GM12891 (cell line): ENCODE results near the gene HDAC4.

Experiments
- DNase-seq: peaks from one replicate; pipeline ENCODE4 v3.0.0; 2011; ENCODE audit warnings: low spot score; ENCODE audit not compliant: insufficient read length
- FAIRE-seq: peaks from 2 replicates; lab custom pipeline; 2011; peaks lifted over from hg19 to GRCh38; lab: Jason Lieb, UNC
- PAX5 ChIP-seq: IDR thresholded peaks from 2 replicates; pipeline ENCODE4 v1.6.1; 2011; ENCODE audit warnings: low read length, moderate library complexity, mild to moderate bottlenecking; ENCODE audit not compliant: insufficient read depth, severe bottlenecking
- POLR2A ChIP-seq: IDR thresholded peaks from 2 replicates; pipeline ENCODE4 v1.6.1; 2011; ENCODE audit warnings: low read depth, low read length, control low read depth
- POLR2AphosphoS5 ChIP-seq: IDR thresholded peaks from 2 replicates; pipeline ENCODE4 v1.6.1; 2011; ENCODE audit warnings: low read depth, low read length, control low read depth
- POU2F2 ChIP-seq: IDR thresholded peaks from 2 replicates; pipeline ENCODE4 v1.6.1; 2011; ENCODE audit warnings: low read depth, mild to moderate bottlenecking, control low read depth, low read length, moderate library complexity
- SPI1 ChIP-seq: IDR thresholded peaks from 2 replicates; pipeline ENCODE4 v1.6.1; 2011; ENCODE audit warnings: low read depth, low read length, control low read depth
- TAF1 ChIP-seq: IDR thresholded peaks from 2 replicates; pipeline ENCODE4 v1.6.1; 2011; ENCODE audit warnings: low read depth, low read length, control low read depth

HDAC4 gene

GRCh38 chr2:239278941-239279365, 121.9 kb downstream of the HDAC4 start:
- no peak for FAIRE-seq
- DNase-seq = no peak
- TF ChIP-seq POLR2AphosphoS5 (no peak), TAF1 (no peak)

- TF ChIP-seq POLR2AphosphoS5 = no peak
- DNase-seq (no peak), FAIRE-seq (no peak)
These were observed 122.5 kb downstream of the HDAC4 start for GRCh38 chr2:239278361-239278760.

- no peak for DNase-seq
- TF ChIP-seq PAX5 = no peak
- no peak for TF ChIP-seq POU2F2
- no peak for TF ChIP-seq SPI1
- TF ChIP-seq POLR2AphosphoS5 = no peak
- no peak for TF ChIP-seq POLR2A
- TF ChIP-seq TAF1 = no peak
- no peak for FAIRE-seq
These were observed 123.3 kb downstream of the HDAC4 start for GRCh38 chr2:239277401-239278085.

GRCh38 chr2:239276851-239277250, 124.0 kb downstream of the HDAC4 start:
- DNase-seq (no peak), FAIRE-seq (no peak)
- no peak for TF ChIP-seq POU2F2
- no peak for TF ChIP-seq POLR2AphosphoS5
- TF ChIP-seq SPI1 = no peak
- no peak for TF ChIP-seq TAF1

GRCh38 chr2:239275847-239276831, 124.7 kb downstream of the HDAC4 start:
- FAIRE-seq (no peak), DNase-seq (no peak)
- TF ChIP-seq PAX5 (no peak), POU2F2 (no peak), TAF1 (no peak), POLR2AphosphoS5 (no peak), SPI1 (no peak), POLR2A (no peak)

GRCh38 chr2:239275044-239275685, 125.7 kb downstream of the HDAC4 start:
- DNase-seq (no peak), FAIRE-seq (no peak)
- TF ChIP-seq POLR2AphosphoS5 = no peak

GRCh38 chr2:239274391-239275043, 126.3 kb downstream of the HDAC4 start:
- no peak for DNase-seq
- no peak for FAIRE-seq
- TF ChIP-seq TAF1 (no peak), PAX5 (no peak), POLR2AphosphoS5 (no peak), POLR2A (no peak), POU2F2 (no peak), SPI1 (no peak)

GRCh38 chr2:239273280-239274234, 127.3 kb downstream of the HDAC4 start:
- TF ChIP-seq POLR2AphosphoS5 (no peak), PAX5 (no peak), POU2F2 (no peak), SPI1 (peak; percentile 28; the same call in 1 of the 2 replicates)
- FAIRE-seq = no peak
- DNase-seq = no peak

GRCh38 chr2:239272626-239273025, 128.2 kb downstream of the HDAC4 start:
- no peak for TF ChIP-seq PAX5
- no peak for TF ChIP-seq POLR2A
- FAIRE-seq = no peak
- DNase-seq = no peak
